HG02610 (cell line): Measurements from ENCODE around the gene ARHGAP6.
"Not testable (repeated sequence)": the region's sequence is repeated elsewhere in the genome, so short reads cannot be mapped to it uniquely, and the experiment has no call there.

ENCODE experiments used
- ATAC-seq: cut with Tn5 transposase; IDR thresholded peaks from one replicate; pipeline ENCODE4 v1.9.1; 2021; ENCODE audit warnings: mild to moderate bottlenecking, moderate library complexity; ENCODE audit not compliant: unreplicated experiment

The ARHGAP6 gene

GRCh38 chrX:11579636-11580600, 85.8 kb downstream of the ARHGAP6 start:
- peak; percentile 47 for ATAC-seq

- not testable (repeated sequence) for ATAC-seq
These were observed 87.4 kb downstream of the ARHGAP6 start for GRCh38 chrX:11578301-11578700.

GRCh38 chrX:11577603-11578002, 88.1 kb downstream of the ARHGAP6 start:
- ATAC-seq: peak; percentile 51

GRCh38 chrX:11575332-11575731, 90.4 kb downstream of the ARHGAP6 start:
- no peak for ATAC-seq

GRCh38 chrX:11567528-11568220, 98.0 kb downstream of the ARHGAP6 start:
- no peak for ATAC-seq

GRCh38 chrX:11566789-11567188, 98.9 kb downstream of the ARHGAP6 start:
- no peak for ATAC-seq

- no peak for ATAC-seq
These were observed 99.5 kb downstream of the ARHGAP6 start for GRCh38 chrX:11566173-11566572.

GRCh38 chrX:11564546-11564945, 101.2 kb downstream of the ARHGAP6 start:
- ATAC-seq: no peak

GRCh38 chrX:11562570-11562969, 103.2 kb downstream of the ARHGAP6 start:
- no peak for ATAC-seq

GRCh38 chrX:11558972-11559371, 106.7 kb downstream of the ARHGAP6 start:
- no peak for ATAC-seq

GRCh38 chrX:11557120-11557519, 108.6 kb downstream of the ARHGAP6 start:
- ATAC-seq: no peak

- ATAC-seq: no peak
These were observed 110.0 kb downstream of the ARHGAP6 start for GRCh38 chrX:11555759-11556158.

- ATAC-seq: no peak
These were observed 112.1 kb downstream of the ARHGAP6 start for GRCh38 chrX:11553594-11553993.

- no peak for ATAC-seq
These were observed 114.6 kb downstream of the ARHGAP6 start for GRCh38 chrX:11551151-11551550.

- no peak for ATAC-seq
These were observed 118.8 kb downstream of the ARHGAP6 start for GRCh38 chrX:11546917-11547316.

- ATAC-seq: no peak
These were observed 122.5 kb downstream of the ARHGAP6 start for GRCh38 chrX:11543249-11543648.

GRCh38 chrX:11541510-11541909, 124.2 kb downstream of the ARHGAP6 start:
- no peak for ATAC-seq

GRCh38 chrX:11540532-11541377, 125.0 kb downstream of the ARHGAP6 start:
- peak; percentile 93 for ATAC-seq

- ATAC-seq: no peak
These were observed 128.6 kb downstream of the ARHGAP6 start for GRCh38 chrX:11537141-11537540.

GRCh38 chrX:11535156-11535919, 130.4 kb downstream of the ARHGAP6 start:
- ATAC-seq: no peak
